ENCODE results near the gene RAP1GAP2. TPM values are rescaled to one million over a fixed set of nuclear protein-coding genes. Genes with fewer than 3 reads are reported as not detected.

RAP1GAP2 gene
- total RNA-seq, 2 experiments from 2014 or later, result 0.31 to 0.50 TPM

- ChIA-PET CTCF (no interaction called here), POLR2A (no interaction called here)
- ATAC-seq, result no peak
- no peaks in the 10 kb centered on the region for H3K27me3 Mint-ChIP-seq
- intact Hi-C loops (cut with micrococcal nuclease), result no loop called here
- no peaks in the 10 kb centered on the region for H3K4me1 Mint-ChIP-seq (ENCODE audit: low read depth)
- H3K27ac Mint-ChIP-seq, result no peak overlapping the region
- no peak for DNase-seq
- no peaks in the 10 kb centered on the region for H3K9me3 Mint-ChIP-seq
- H3K4me3 Mint-ChIP-seq, result no peak overlapping the region
- TF ChIP-seq CTCF (IDR thresholded peaks at IDR 0.05), result no peak
- no peaks in the 10 kb centered on the region for H3K36me3 Mint-ChIP-seq (ENCODE audit: low read depth)
Measured at GRCh38 chr17:2899906-2900305, 103.7 kb downstream of the RAP1GAP2 start.

GRCh38 chr17:2900842-2901241 is 104.6 kb downstream of the RAP1GAP2 start:
- no peak overlapping the region for H3K4me3 Mint-ChIP-seq
- H3K27me3 Mint-ChIP-seq, result no peaks in the 10 kb centered on the region
- CTCF ChIA-PET, result no interaction called here
- H3K9me3 Mint-ChIP-seq, result no peaks in the 10 kb centered on the region
- ATAC-seq (no peak), DNase-seq (no peak)
- POLR2A ChIA-PET, result no interaction called here
- no peak for TF ChIP-seq CTCF (IDR thresholded peaks at IDR 0.05)
- H3K27ac Mint-ChIP-seq, result no peak overlapping the region
- peaks cover 3% of the 10 kb centered on the region for H3K36me3 Mint-ChIP-seq (ENCODE audit: low read depth)
- no peaks in the 10 kb centered on the region for H3K4me1 Mint-ChIP-seq (ENCODE audit: low read depth)
- intact Hi-C loops (cut with micrococcal nuclease), result no loop called here

GRCh38 chr17:2901582-2901981 is 105.3 kb downstream of the RAP1GAP2 start:
- Mint-ChIP-seq H3K4me3 (no peak overlapping the region), H3K27me3 (no peaks in the 10 kb centered on the region), H3K27ac (no peak overlapping the region), H3K36me3 (ENCODE audit: low read depth) (peaks cover 3% of the 10 kb centered on the region), H3K9me3 (peaks cover under 1% of the 10 kb centered on the region), H3K4me1 (ENCODE audit: low read depth) (no peaks in the 10 kb centered on the region)
- ATAC-seq (no peak), DNase-seq (no peak)
- intact Hi-C loops (cut with micrococcal nuclease), result no loop called here
- no peak for TF ChIP-seq CTCF (IDR thresholded peaks at IDR 0.05)
- ChIA-PET CTCF (no interaction called here), POLR2A (no interaction called here)

GRCh38 chr17:2902546-2902945 is 106.3 kb downstream of the RAP1GAP2 start:
- no peak for ATAC-seq
- H3K36me3 Mint-ChIP-seq (ENCODE audit: low read depth), result peaks cover 5% of the 10 kb centered on the region
- peaks cover 8% of the 10 kb centered on the region for H3K9me3 Mint-ChIP-seq
- ChIA-PET CTCF (no interaction called here), POLR2A (interaction anchor here (0.7 kb wide), 1 partner anchor 146 kb away, joined by 3 read pairs; no protein-coding TSS in a partner anchor)
- H3K4me1 Mint-ChIP-seq (ENCODE audit: low read depth), result no peaks in the 10 kb centered on the region
- no peaks in the 10 kb centered on the region for H3K27me3 Mint-ChIP-seq
- DNase-seq, result no peak
- TF ChIP-seq CTCF (IDR thresholded peaks at IDR 0.05), result no peak
- no peak overlapping the region for H3K27ac Mint-ChIP-seq
- intact Hi-C loops (cut with micrococcal nuclease), result no loop called here
- H3K4me3 Mint-ChIP-seq, result no peak overlapping the region

GRCh38 chr17:2903193-2903974 is 107.1 kb downstream of the RAP1GAP2 start:
- no peak overlapping the region for H3K27ac Mint-ChIP-seq
- POLR2A ChIA-PET, result interaction anchor here (0.7 kb wide), 1 partner anchor 145 kb away, joined by 3 read pairs; no protein-coding TSS in a partner anchor
- peaks cover 8% of the 10 kb centered on the region for H3K9me3 Mint-ChIP-seq
- no peak for DNase-seq
- intact Hi-C loops (cut with micrococcal nuclease), result no loop called here
- CTCF ChIA-PET, result no interaction called here
- no peak for ATAC-seq
- H3K4me3 Mint-ChIP-seq, result no peak overlapping the region
- TF ChIP-seq CTCF (IDR thresholded peaks at IDR 0.05), result no peak
- H3K4me1 Mint-ChIP-seq (ENCODE audit: low read depth), result no peaks in the 10 kb centered on the region
- H3K27me3 Mint-ChIP-seq, result no peaks in the 10 kb centered on the region
- peaks cover 8% of the 10 kb centered on the region for H3K36me3 Mint-ChIP-seq (ENCODE audit: low read depth)

All from activated CD8-positive, alpha-beta T cell treated with anti-CD3 and anti-CD28 coated beads for 36 hours (primary cell).